A549 (cell line): ENCODE data around the gene PAQR5.

Experiments
- CTCF ChIP-seq: fragments of >200 bp; sonication (Bioruptor Twin); formaldehyde crosslinking; IDR thresholded peaks from 3 replicates; pipeline ENCODE4 v1.5.1; 2016
- E2F6 ChIP-seq: IDR thresholded peaks from 2 replicates; pipeline ENCODE4 v1.6.1; 2012; ENCODE audit warnings: low read depth, borderline replicate concordance
- POLR2A ChIP-seq: IDR thresholded peaks from 2 replicates; pipeline ENCODE4 v1.6.1; 2012; ENCODE audit warnings: mild to moderate bottlenecking, low read length
- POLR2AphosphoS2 ChIP-seq: conservative IDR thresholded peaks from 2 replicates; pipeline ENCODE4 v1.6.1; 2012; ENCODE audit warnings: low read length, improper control_type of control experiment, inconsistent platforms
- SMC3 ChIP-seq: fragments of >200 bp; sonication (Bioruptor Twin); formaldehyde crosslinking; IDR thresholded peaks from 3 replicates; pipeline ENCODE4 v1.6.1; 2018; ENCODE audit warnings: inconsistent platforms
- TF ChIP-seq, protein P1 (sequence below): IDR thresholded peaks from 2 replicates; pipeline ENCODE4 v1.6.1; 2012

DNA sequence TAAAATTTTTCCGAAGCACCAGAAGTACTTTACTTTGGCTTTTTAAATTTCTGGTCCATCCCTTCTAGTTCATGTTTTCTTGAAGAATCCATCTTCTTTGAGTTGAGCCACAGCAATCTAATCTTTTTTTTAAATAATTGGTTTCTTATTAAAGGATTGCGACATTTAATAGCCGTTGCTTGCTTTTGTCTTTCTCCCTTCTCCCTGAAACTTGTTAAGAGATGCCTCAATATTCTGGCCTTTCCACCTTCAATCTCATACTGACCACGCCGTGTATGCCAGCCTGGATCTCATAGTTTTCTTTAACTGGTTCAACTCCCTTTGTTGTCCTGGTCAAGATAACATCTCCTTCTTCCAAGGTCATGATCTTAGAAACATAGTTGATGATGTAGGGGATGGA, 135.5 kb downstream of the PAQR5 start:
- TF ChIP-seq POLR2AphosphoS2 (no peak), E2F6 (no peak), POLR2A (no peak), CTCF (no peak), SMC3 (no peak)
- TF ChIP-seq, protein P1, sequence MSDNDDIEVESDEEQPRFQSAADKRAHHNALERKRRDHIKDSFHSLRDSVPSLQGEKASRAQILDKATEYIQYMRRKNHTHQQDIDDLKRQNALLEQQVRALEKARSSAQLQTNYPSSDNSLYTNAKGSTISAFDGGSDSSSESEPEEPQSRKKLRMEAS = no peak
